ENCODE results near the gene ELN. TPM values are rescaled to one million over a fixed set of nuclear protein-coding genes. Genes with fewer than 3 reads are reported as not detected.

Gene ELN
- total and polyA plus RNA-seq, 9 of the 15 experiments (the other 6 are each of a cell fraction or from before 2014, with no cell fraction given): 0.20 TPM; not detected in 8

DNA sequence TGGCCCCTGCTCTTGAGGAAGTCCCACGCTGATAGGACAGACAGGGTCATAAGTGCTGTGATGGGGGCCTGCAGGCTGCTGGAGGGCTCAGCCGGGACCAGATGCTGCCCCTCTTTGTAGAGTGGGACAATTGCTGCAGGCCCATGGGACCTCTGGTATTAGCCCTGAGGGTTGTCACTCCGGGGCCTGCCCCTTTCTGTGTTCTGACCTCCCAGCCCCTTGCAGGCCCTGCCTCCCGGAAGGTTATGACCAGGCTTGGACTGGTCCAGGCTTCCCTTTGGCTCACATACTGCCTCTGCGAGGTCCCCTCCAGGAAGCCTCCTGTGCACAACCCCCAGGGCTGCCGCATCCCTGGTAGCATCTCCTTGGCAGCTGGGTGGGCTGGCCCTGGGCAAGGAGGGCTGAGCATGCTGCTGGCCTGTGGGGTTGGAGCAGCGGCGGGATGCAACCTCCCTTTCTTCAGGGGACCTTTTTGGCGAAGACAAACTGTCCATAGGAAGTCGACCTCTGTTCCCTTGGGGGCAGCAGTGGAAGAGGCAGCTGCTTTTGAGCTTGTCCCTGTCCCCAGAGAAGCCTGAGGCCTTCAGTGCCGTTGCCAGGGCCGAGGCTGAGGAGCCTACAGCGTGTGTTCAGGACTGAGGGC lies 64.5 kb downstream of the ELN start:
- Histone ChIP-seq H3K4me2 (ENCODE audit: insufficient read depth, low read length) (no peak overlapping the region), H4K20me1 (replicated peaks; ENCODE audit: control insufficient read depth, insufficient read depth, low read length) (peaks cover 13% of the 10 kb centered on the region; the same call in 1 of the 2 replicates), H3K36me3 (ENCODE audit: control insufficient read depth, insufficient read depth, low read length) (peaks cover 33% of the 10 kb centered on the region; the same call in 2 of the 3 replicates), H3K27ac (ENCODE audit: extremely low read depth, low read depth, low read length) (no peak overlapping the region), H3K4me3 (no peak overlapping the region), H3K9ac (ENCODE audit: insufficient read depth in 1 of 2, low read depth in 2 of 2, low read length in 2 of 2) (peak overlapping the region in 1 of 2 experiments; percentile 75; a peak in 2 of 4 replicates), H3K79me2 (ENCODE audit: control insufficient read depth, insufficient read depth, low read length) (0 out of 3 replicates have a peak, but pooled peaks cover 3% of the 10 kb centered on the region), H3K9me3 (replicated peaks; ENCODE audit: control insufficient read depth, insufficient read depth, low read depth, low read length) (no peaks in the 10 kb centered on the region), H3K9me1 (ENCODE audit: control insufficient read depth, insufficient read depth, low read length) (no peaks in the 10 kb centered on the region), H3K27me3 (ENCODE audit: control insufficient read depth in 2 of 2, insufficient read depth in 2 of 2, low read length in 2 of 2) (no peaks in the 10 kb centered on the region), H2AFZ (ENCODE audit: low read depth, low read length) (no peak overlapping the region), H3K4me1 (replicated peaks in 1 of 2; ENCODE audit: control insufficient read depth in 2 of 2, insufficient read depth in 2 of 2, low read length in 2 of 2) (peaks cover 15 to 31% of the 10 kb centered on the region in 2 experiments)
- no TSS peak for BruUV-seq (replicated peaks)
- FAIRE-seq (no peak), ATAC-seq (no peak; the same call in 2 of the 3 replicates), DNase-seq (ENCODE audit: extremely low read depth in 1 of 4, low spot score in 3 of 4) (peak in 2 of 4 experiments; percentile 16 to 18)
- TF ChIP-seq ZNF584 (CRISPR knock-in tag; IDR thresholded peaks at IDR 0.05; ENCODE audit: low read depth) (no peak), RBFOX2 (IDR thresholded peaks at IDR 0.05; ENCODE audit: low read depth, low read length) (peak; percentile 4; the same call in 1 of the 2 replicates), ZNF140 (CRISPR knock-in tag; IDR thresholded peaks at IDR 0.05) (no peak), ZFX (CRISPR knock-in tag; IDR thresholded peaks at IDR 0.05) (no peak)
- in situ Hi-C loops (cut with MboI) (no loop called here), intact Hi-C loops (cut with micrococcal nuclease) (no loop called here)
- WGBS (ENCODE audit: insufficient coverage, low coverage, missing lambda C conversion rate): 80% methylated on average over 13 of the region's 13 CpGs
- POLR2A ChIA-PET: interaction anchor here (0.7 to 3.2 kb wide), 3 partner anchors 9 to 13 kb away, joined by 3 to 10 read pairs (median 4); partner anchors contain the start of gene LIMK1
- CTCF ChIA-PET (ENCODE audit: low intra/inter-chr PET ratio): no interaction called here
